ENCODE results near the gene RPA1. TPM values are rescaled to one million over a fixed set of nuclear protein-coding genes. Genes with fewer than 3 reads are reported as not detected.

The RPA1 gene
- polyA plus RNA-seq, 1 donor from 2014 or later = 8.4 TPM

DNA sequence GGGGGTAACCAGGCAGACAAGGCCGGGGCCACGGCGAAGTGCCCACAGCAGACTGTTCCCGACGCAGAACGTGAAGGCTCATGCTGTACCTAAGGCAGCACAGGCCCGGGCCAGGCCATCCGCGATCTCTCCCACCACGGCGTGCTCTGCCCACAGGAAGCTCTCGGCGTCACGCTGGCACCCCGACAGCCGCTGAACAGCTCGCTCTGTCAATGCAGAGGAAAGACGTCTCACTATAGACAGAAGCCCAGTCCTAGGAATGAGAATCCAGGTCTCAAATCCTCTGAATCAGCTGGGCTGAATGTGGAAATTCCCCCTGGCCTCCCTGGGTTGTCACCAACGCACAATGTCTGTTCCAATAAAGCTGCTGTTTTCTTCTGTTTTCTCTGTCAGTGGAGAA lies 46.5 kb upstream of the RPA1 start:
- Histone ChIP-seq H3K4me2 (ENCODE audit: low read length) (no peak overlapping the region), H3K27ac (ENCODE audit: low read length) (no peak overlapping the region), H3F3A (ENCODE audit: insufficient read depth, low read length, poor library complexity, severe bottlenecking) (no peaks in the 10 kb centered on the region), H3K27me3 (ENCODE audit: insufficient read depth, low read depth, low read length) (no peaks in the 10 kb centered on the region), H3K9ac (ENCODE audit: low read length) (no peak overlapping the region), H3K36me3 (ENCODE audit: insufficient read depth, low read length) (no peaks in the 10 kb centered on the region), H2AFZ (ENCODE audit: low read depth, low read length) (no peak overlapping the region), H4K20me1 (ENCODE audit: insufficient read depth) (no peaks in the 10 kb centered on the region), H3K79me2 (replicated peaks; ENCODE audit: insufficient read depth, low read length) (no peaks in the 10 kb centered on the region), H3K4me3 (ENCODE audit: low read length) (no peak overlapping the region), H3K9me3 (ENCODE audit: low read length) (no peaks in the 10 kb centered on the region), H3K9me2 (ENCODE audit: insufficient read depth, low read length) (no peaks in the 10 kb centered on the region)
- TF ChIP-seq EP300 (conservative IDR thresholded peaks at IDR 0.05; ENCODE audit: poor library complexity, severe bottlenecking) (no peak), TAF1 (IDR thresholded peaks at IDR 0.05; ENCODE audit: low read depth) (no peak), RAD21 (conservative IDR thresholded peaks at IDR 0.05) (no peak), POLR2AphosphoS5 (IDR thresholded peaks at IDR 0.05) (no peak), SMC3 (conservative IDR thresholded peaks at IDR 0.05; ENCODE audit: poor library complexity) (no peak)
- TF ChIP-seq, protein P1, sequence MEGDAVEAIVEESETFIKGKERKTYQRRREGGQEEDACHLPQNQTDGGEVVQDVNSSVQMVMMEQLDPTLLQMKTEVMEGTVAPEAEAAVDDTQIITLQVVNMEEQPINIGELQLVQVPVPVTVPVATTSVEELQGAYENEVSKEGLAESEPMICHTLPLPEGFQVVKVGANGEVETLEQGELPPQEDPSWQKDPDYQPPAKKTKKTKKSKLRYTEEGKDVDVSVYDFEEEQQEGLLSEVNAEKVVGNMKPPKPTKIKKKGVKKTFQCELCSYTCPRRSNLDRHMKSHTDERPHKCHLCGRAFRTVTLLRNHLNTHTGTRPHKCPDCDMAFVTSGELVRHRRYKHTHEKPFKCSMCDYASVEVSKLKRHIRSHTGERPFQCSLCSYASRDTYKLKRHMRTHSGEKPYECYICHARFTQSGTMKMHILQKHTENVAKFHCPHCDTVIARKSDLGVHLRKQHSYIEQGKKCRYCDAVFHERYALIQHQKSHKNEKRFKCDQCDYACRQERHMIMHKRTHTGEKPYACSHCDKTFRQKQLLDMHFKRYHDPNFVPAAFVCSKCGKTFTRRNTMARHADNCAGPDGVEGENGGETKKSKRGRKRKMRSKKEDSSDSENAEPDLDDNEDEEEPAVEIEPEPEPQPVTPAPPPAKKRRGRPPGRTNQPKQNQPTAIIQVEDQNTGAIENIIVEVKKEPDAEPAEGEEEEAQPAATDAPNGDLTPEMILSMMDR (IDR thresholded peaks at IDR 0.05; ENCODE audit: poor library complexity, severe bottlenecking) = no peak
- TF ChIP-seq, protein P2, sequence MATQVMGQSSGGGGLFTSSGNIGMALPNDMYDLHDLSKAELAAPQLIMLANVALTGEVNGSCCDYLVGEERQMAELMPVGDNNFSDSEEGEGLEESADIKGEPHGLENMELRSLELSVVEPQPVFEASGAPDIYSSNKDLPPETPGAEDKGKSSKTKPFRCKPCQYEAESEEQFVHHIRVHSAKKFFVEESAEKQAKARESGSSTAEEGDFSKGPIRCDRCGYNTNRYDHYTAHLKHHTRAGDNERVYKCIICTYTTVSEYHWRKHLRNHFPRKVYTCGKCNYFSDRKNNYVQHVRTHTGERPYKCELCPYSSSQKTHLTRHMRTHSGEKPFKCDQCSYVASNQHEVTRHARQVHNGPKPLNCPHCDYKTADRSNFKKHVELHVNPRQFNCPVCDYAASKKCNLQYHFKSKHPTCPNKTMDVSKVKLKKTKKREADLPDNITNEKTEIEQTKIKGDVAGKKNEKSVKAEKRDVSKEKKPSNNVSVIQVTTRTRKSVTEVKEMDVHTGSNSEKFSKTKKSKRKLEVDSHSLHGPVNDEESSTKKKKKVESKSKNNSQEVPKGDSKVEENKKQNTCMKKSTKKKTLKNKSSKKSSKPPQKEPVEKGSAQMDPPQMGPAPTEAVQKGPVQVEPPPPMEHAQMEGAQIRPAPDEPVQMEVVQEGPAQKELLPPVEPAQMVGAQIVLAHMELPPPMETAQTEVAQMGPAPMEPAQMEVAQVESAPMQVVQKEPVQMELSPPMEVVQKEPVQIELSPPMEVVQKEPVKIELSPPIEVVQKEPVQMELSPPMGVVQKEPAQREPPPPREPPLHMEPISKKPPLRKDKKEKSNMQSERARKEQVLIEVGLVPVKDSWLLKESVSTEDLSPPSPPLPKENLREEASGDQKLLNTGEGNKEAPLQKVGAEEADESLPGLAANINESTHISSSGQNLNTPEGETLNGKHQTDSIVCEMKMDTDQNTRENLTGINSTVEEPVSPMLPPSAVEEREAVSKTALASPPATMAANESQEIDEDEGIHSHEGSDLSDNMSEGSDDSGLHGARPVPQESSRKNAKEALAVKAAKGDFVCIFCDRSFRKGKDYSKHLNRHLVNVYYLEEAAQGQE (IDR thresholded peaks at IDR 0.05; ENCODE audit: borderline replicate concordance) = no peak

DNA sequence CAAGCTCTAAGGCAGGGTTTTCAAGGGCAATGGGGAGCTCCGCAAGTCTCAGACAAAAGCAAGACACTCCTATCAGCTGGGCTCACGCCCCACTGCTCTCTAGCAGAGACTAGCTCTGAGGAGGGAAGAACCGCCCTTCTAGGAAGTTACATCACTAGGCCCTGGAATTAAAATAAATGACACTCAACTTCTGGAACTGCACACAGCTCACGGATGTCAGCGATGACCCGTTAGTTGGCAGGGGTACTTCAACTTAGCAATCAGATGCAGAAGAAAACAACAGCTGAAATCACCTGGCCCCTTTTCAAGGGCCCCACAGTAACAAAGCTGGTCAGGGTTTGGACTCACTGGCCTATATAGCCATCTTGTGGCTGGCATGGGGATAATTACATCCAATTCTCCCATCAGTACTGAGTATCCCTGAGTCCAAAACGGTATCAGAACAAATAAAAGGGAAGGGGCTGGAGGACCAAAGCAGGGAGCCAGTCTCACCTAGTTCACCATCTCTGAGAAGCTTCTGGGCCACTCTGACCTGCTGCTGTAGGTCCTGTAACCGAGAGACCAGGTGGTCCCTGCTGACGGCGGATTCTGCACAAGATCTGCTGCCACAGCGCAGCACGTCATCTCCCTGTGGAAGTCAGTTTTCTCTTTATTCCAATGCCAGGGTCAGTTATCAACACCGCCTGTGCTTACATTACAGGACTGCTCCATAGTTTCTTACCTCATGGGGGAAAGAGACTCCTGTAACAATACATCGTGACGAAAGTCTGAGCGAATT lies 45.8 kb upstream of the RPA1 start:
- H3K4me3 ChIP-seq (ENCODE audit: low read length) = no peak overlapping the region
- H2AFZ ChIP-seq (ENCODE audit: low read depth, low read length) = no peak overlapping the region
- no peaks in the 10 kb centered on the region for H3K9me3 ChIP-seq (ENCODE audit: low read length)
- no peaks in the 10 kb centered on the region for H4K20me1 ChIP-seq (ENCODE audit: insufficient read depth)
- TF ChIP-seq SMC3 (conservative IDR thresholded peaks at IDR 0.05; ENCODE audit: poor library complexity) = peak; percentile 30
- no peak for TF ChIP-seq MXI1 (conservative IDR thresholded peaks at IDR 0.05; ENCODE audit: poor library complexity, severe bottlenecking)
- no peak for TF ChIP-seq EP300 (conservative IDR thresholded peaks at IDR 0.05; ENCODE audit: poor library complexity, severe bottlenecking)
- H3F3A ChIP-seq (ENCODE audit: insufficient read depth, low read length, poor library complexity, severe bottlenecking) = no peaks in the 10 kb centered on the region
- H3K9me2 ChIP-seq (ENCODE audit: insufficient read depth, low read length) = no peaks in the 10 kb centered on the region
- H3K79me2 ChIP-seq (replicated peaks; ENCODE audit: insufficient read depth, low read length) = no peaks in the 10 kb centered on the region
- no peaks in the 10 kb centered on the region for H3K36me3 ChIP-seq (ENCODE audit: insufficient read depth, low read length)
- no peak overlapping the region for H3K9ac ChIP-seq (ENCODE audit: low read length)
- H3K27ac ChIP-seq (ENCODE audit: low read length) = no peak overlapping the region
- no peak overlapping the region for H3K4me2 ChIP-seq (ENCODE audit: low read length)
- no peaks in the 10 kb centered on the region for H3K27me3 ChIP-seq (ENCODE audit: insufficient read depth, low read depth, low read length)

DNA sequence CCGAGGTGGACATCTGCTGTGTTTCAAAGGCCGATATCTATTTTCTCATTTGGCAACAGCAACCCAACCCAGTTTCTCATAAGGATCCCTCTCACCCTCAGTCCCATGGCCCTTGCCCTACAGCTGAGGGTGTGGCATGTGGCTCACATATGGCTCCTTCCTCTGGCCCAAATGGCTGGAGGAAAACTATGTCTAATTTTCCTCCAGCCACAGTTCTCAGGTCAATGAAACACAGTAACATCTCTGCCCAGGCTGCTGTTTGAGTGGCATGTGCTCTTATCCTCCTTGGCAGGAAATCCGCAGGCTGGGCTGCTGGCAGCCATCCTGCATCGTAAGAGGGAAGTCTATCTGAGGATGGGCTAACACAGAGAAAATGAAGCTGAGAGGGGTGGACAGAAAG lies 43.9 kb upstream of the RPA1 start:
- Histone ChIP-seq H4K20me1 (ENCODE audit: insufficient read depth) (no peaks in the 10 kb centered on the region), H2AFZ (ENCODE audit: low read depth, low read length) (no peak overlapping the region), H3K9me3 (ENCODE audit: low read length) (no peaks in the 10 kb centered on the region), H3K9me2 (ENCODE audit: insufficient read depth, low read length) (no peaks in the 10 kb centered on the region), H3K4me3 (ENCODE audit: low read length) (no peak overlapping the region), H3K27me3 (ENCODE audit: insufficient read depth, low read depth, low read length) (no peaks in the 10 kb centered on the region), H3F3A (ENCODE audit: insufficient read depth, low read length, poor library complexity, severe bottlenecking) (no peaks in the 10 kb centered on the region), H3K27ac (ENCODE audit: low read length) (no peak overlapping the region), H3K36me3 (ENCODE audit: insufficient read depth, low read length) (no peaks in the 10 kb centered on the region), H3K4me2 (ENCODE audit: low read length) (no peak overlapping the region), H3K9ac (ENCODE audit: low read length) (no peak overlapping the region), H3K79me2 (replicated peaks; ENCODE audit: insufficient read depth, low read length) (no peaks in the 10 kb centered on the region)
- TF ChIP-seq EZH2 (IDR thresholded peaks at IDR 0.05; ENCODE audit: borderline replicate concordance, insufficient read depth, low read length, poor library complexity, severe bottlenecking) (no peak), EP300 (conservative IDR thresholded peaks at IDR 0.05; ENCODE audit: poor library complexity, severe bottlenecking) (no peak), MXI1 (conservative IDR thresholded peaks at IDR 0.05; ENCODE audit: poor library complexity, severe bottlenecking) (no peak), RAD21 (conservative IDR thresholded peaks at IDR 0.05) (no peak), TAF1 (IDR thresholded peaks at IDR 0.05; ENCODE audit: low read depth) (no peak), POLR2AphosphoS5 (IDR thresholded peaks at IDR 0.05) (no peak), SMC3 (conservative IDR thresholded peaks at IDR 0.05; ENCODE audit: poor library complexity) (no peak)
- TF ChIP-seq, protein P1 (IDR thresholded peaks at IDR 0.05; ENCODE audit: poor library complexity, severe bottlenecking) = no peak
- TF ChIP-seq, protein P2 (IDR thresholded peaks at IDR 0.05; ENCODE audit: borderline replicate concordance) = no peak

All from neural cell (in vitro differentiated cells).